Activated naive CD4-positive, alpha-beta T cell treated with anti-CD3 and anti-CD28 coated beads, Interleukin-2, amount 50 U/mL, for 72 hours (primary cell): ENCODE data around the gene ITIH2. TPM values are rescaled to one million over a fixed set of nuclear protein-coding genes. Genes with fewer than 3 reads are reported as not detected.
"Not testable (repeated sequence)": the region's sequence is repeated elsewhere in the genome, so short reads cannot be mapped to it uniquely, and the experiment has no call there.

Experiments used
- ATAC-seq, 2 donors: fragments of 150-1000 bp; cut with Tn5 transposase; 2 replicates each; pipeline ENCODE4 v1.10.0; 2021; ENCODE audit warnings: mild to moderate bottlenecking in 2 of 2, moderate library complexity in 2 of 2
- DNase-seq, 2 donors: peaks; one replicate each; pipeline ENCODE4 v3.0.0; 2021 to 2022; ENCODE audit warnings: low spot score in 2 of 2
- H3K27ac Mint-ChIP-seq, 2 donors: one replicate each; pipeline ENCODE4 v1.8.0; 2022; ENCODE audit warnings: mild to moderate bottlenecking in 2 of 2, mixed read lengths in 2 of 2
- H3K36me3 Mint-ChIP-seq, 2 donors: one replicate each; pipeline ENCODE4 v1.8.0; 2022; ENCODE audit warnings: mixed read lengths in 2 of 2
- H3K9me3 Mint-ChIP-seq, 2 donors: one replicate each; pipeline ENCODE4 v1.8.0; 2022; ENCODE audit warnings: mixed read lengths in 2 of 2
- total RNA-seq, 2 donors: library from RNA; stranded (reverse); gene quantifications; one replicate each; pipeline ENCODE4 v1.2.3, GENCODE V29; 2022

Gene ITIH2
- total RNA-seq, 2 donors from 2014 or later: not detected

GRCh38 chr10:7708832-7709231, 5.7 kb downstream of the ITIH2 start:
- ATAC-seq: no peak
- Mint-ChIP-seq H3K9me3 (no peaks in the 10 kb centered on the region), H3K27ac (no peak overlapping the region), H3K36me3 (no peaks in the 10 kb centered on the region)
- no peak for DNase-seq

GRCh38 chr10:7710446-7710845, 7.3 kb downstream of the ITIH2 start:
- DNase-seq: no peak
- no peak for ATAC-seq
- H3K9me3 Mint-ChIP-seq: no peaks in the 10 kb centered on the region
- no peak overlapping the region for H3K27ac Mint-ChIP-seq
- H3K36me3 Mint-ChIP-seq: no peaks in the 10 kb centered on the region

- H3K36me3 Mint-ChIP-seq, H3K9me3 Mint-ChIP-seq, ATAC-seq: not testable (repeated sequence)
Measured at GRCh38 chr10:7711075-7711474, 8.0 kb downstream of the ITIH2 start.

GRCh38 chr10:7715515-7715914, 12.4 kb downstream of the ITIH2 start:
- Mint-ChIP-seq H3K36me3 (no peaks in the 10 kb centered on the region), H3K27ac (no peak overlapping the region), H3K9me3 (no peaks in the 10 kb centered on the region)
- ATAC-seq: no peak
- no peak for DNase-seq

More at GRCh38 chr10:7711075-7711474, 8.0 kb downstream of the ITIH2 start:
- H3K27ac Mint-ChIP-seq, DNase-seq: not testable (repeated sequence)

- no peak overlapping the region for H3K27ac Mint-ChIP-seq
- no peaks in the 10 kb centered on the region for H3K36me3 Mint-ChIP-seq
- DNase-seq (no peak), ATAC-seq (no peak)
- no peaks in the 10 kb centered on the region for H3K9me3 Mint-ChIP-seq
Measured at GRCh38 chr10:7717767-7718166, 14.7 kb downstream of the ITIH2 start.

GRCh38 chr10:7718685-7719084, 15.6 kb downstream of the ITIH2 start:
- no peak overlapping the region for H3K27ac Mint-ChIP-seq
- DNase-seq: no peak
- H3K36me3 Mint-ChIP-seq: no peaks in the 10 kb centered on the region
- no peak for ATAC-seq
- no peaks in the 10 kb centered on the region for H3K9me3 Mint-ChIP-seq

GRCh38 chr10:7720478-7720877, 17.4 kb downstream of the ITIH2 start:
- ATAC-seq: no peak
- H3K27ac Mint-ChIP-seq: no peak overlapping the region
- no peaks in the 10 kb centered on the region for H3K36me3 Mint-ChIP-seq

GRCh38 chr10:7722927-7723529, 19.9 kb downstream of the ITIH2 start:
- Mint-ChIP-seq H3K36me3 (no peaks in the 10 kb centered on the region), H3K9me3 (no peaks in the 10 kb centered on the region), H3K27ac (no peak overlapping the region)
- DNase-seq (no peak), ATAC-seq (no peak)

More at GRCh38 chr10:7720478-7720877, 17.4 kb downstream of the ITIH2 start:
- DNase-seq: no peak
- H3K9me3 Mint-ChIP-seq: no peaks in the 10 kb centered on the region

- ATAC-seq (no peak), DNase-seq (no peak)
- Mint-ChIP-seq H3K9me3 (no peaks in the 10 kb centered on the region), H3K27ac (no peak overlapping the region), H3K36me3 (no peaks in the 10 kb centered on the region)
Measured at GRCh38 chr10:7734821-7735220, 31.7 kb downstream of the ITIH2 start.

- no peak for DNase-seq
- no peaks in the 10 kb centered on the region for H3K36me3 Mint-ChIP-seq
- peak overlapping the region in 1 of 2 donors; percentile 44 for H3K27ac Mint-ChIP-seq
- no peak for ATAC-seq
- H3K9me3 Mint-ChIP-seq: no peaks in the 10 kb centered on the region
Measured at GRCh38 chr10:7738536-7739407, 35.7 kb downstream of the ITIH2 start.

GRCh38 chr10:7744307-7744706, 41.2 kb downstream of the ITIH2 start:
- DNase-seq (no peak), ATAC-seq (no peak)
- H3K36me3 Mint-ChIP-seq: no peaks in the 10 kb centered on the region
- no peaks in the 10 kb centered on the region for H3K9me3 Mint-ChIP-seq
- no peak overlapping the region for H3K27ac Mint-ChIP-seq

GRCh38 chr10:7748637-7749036, 45.5 kb downstream of the ITIH2 start:
- DNase-seq, H3K9me3 Mint-ChIP-seq, ATAC-seq, H3K36me3 Mint-ChIP-seq: not testable (repeated sequence)
- peak overlapping the region in 1 of 2 donors; percentile 50 for H3K27ac Mint-ChIP-seq

- ATAC-seq (no peak), DNase-seq (no peak)
- H3K9me3 Mint-ChIP-seq: no peaks in the 10 kb centered on the region
- no peaks in the 10 kb centered on the region for H3K36me3 Mint-ChIP-seq
- H3K27ac Mint-ChIP-seq: no peak overlapping the region
Measured at GRCh38 chr10:7750222-7750621, 47.1 kb downstream of the ITIH2 start.

GRCh38 chr10:7752251-7752650, 49.1 kb downstream of the ITIH2 start:
- DNase-seq: no peak
- H3K9me3 Mint-ChIP-seq: no peaks in the 10 kb centered on the region
- peak overlapping the region in 1 of 2 donors; percentile 44 for H3K27ac Mint-ChIP-seq
- ATAC-seq: no peak
- no peaks in the 10 kb centered on the region for H3K36me3 Mint-ChIP-seq

- no peaks in the 10 kb centered on the region for H3K36me3 Mint-ChIP-seq
- DNase-seq (no peak), ATAC-seq (no peak)
- H3K27ac Mint-ChIP-seq: no peak overlapping the region
- H3K9me3 Mint-ChIP-seq: no peaks in the 10 kb centered on the region
Measured at GRCh38 chr10:7755103-7755502, 52.0 kb downstream of the ITIH2 start.

- DNase-seq (peak in 1 of 2 donors; percentile 8), ATAC-seq (no peak)
- Mint-ChIP-seq H3K36me3 (no peaks in the 10 kb centered on the region), H3K27ac (no peak overlapping the region), H3K9me3 (no peaks in the 10 kb centered on the region)
Measured at GRCh38 chr10:7756360-7756992, 53.4 kb downstream of the ITIH2 start.

GRCh38 chr10:7763929-7764328, 60.8 kb downstream of the ITIH2 start:
- no peak overlapping the region for H3K27ac Mint-ChIP-seq
- H3K9me3 Mint-ChIP-seq: no peaks in the 10 kb centered on the region
- peaks cover 0 to 4% of the 10 kb centered on the region in 2 donors for H3K36me3 Mint-ChIP-seq

More at GRCh38 chr10:7763929-7764328, 60.8 kb downstream of the ITIH2 start:
- DNase-seq (no peak), ATAC-seq (no peak)
